HG03354 (cell line): ENCODE measurements around the gene BAHCC1.

Experiments used
- ATAC-seq: cut with Tn5 transposase; IDR thresholded peaks from one replicate; pipeline ENCODE4 v1.9.1; 2021; ENCODE audit warnings: mild to moderate bottlenecking; ENCODE audit not compliant: unreplicated experiment, poor library complexity, severe bottlenecking

BAHCC1 gene

DNA sequence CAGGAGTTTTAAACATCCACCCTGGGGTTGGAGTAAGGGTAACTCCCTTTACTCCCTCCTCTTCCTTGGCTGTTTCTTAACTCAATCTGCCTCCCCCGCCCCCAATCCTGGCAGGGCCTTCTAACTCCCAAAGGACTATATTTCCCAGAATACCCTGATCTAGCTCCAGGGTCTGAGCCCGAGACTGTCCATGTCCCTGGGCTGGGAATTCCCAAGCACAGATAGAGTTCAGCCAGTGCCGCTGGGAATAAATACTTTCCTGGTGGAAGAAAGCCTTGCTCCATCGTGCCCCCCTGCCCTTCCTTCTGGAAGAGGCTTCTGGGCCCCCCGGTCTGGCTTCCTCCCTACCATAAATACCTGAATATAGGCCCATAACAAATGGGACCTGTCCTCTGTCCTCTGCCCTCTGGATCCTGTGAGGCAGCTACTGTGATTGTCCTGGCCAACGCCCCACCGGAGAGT is 10.2 kb downstream of the BAHCC1 start:
- no peak for ATAC-seq

DNA sequence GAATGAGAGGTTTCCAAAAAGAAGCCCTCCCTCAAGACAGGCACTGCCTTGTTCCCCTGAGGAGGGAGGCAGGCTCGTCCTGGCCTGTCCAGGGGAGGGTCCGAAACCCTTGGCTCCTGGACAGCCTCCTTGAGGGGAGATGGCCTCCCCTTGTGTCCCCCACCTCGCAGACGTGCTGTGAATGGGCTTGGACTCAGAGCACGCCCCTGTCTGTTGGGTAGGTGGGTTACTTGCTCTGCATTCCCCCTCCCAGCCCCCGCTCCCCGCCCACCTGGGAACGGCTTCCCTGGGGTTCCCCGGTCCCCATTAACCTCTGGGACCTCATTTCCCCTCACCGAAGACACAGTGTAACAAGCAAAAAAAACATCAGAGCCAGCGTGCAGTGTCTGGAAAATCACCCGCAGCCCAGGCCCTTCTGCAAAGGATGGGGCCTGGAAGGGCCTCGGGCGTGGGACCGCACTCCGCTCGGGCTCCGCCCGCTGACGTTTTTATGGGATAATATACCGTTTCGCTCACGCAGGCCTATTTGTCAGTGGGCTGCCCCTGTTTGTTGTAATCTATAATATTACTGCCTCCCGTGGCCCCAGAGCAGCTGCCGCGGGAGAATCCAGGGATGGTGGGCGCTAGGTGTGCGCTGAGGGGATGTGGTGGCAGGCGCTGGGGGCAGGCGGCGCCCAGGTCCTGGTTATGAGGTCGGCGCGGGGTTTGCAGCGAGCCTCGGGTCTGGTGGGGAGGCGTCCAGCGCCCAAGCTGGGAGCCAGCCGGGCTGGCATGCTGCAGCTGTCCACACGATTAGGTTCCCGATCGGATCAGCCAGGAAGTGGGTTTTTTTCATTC is 11.1 kb downstream of the BAHCC1 start:
- no peak for ATAC-seq

DNA sequence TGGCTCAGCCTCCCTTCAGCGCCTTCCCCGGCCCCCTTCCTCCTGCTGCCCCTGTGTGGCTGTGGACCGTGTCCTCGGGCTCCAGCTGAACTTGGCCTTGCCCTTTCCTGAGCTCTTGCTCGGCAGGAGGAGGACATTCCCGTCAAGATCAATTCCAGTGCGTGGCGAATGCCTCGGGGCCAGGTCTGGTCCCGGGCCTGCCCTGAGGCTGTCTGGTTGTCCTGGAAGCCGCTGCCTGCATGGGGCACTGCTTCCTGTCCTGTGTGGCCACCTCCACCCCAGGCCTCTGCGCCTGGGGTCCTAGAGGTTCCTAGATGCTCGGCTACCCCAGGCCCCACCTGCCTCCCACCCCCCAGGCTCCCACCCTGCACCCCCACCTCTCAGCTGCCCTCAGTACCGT is 12.8 kb downstream of the BAHCC1 start:
- ATAC-seq: no peak

DNA sequence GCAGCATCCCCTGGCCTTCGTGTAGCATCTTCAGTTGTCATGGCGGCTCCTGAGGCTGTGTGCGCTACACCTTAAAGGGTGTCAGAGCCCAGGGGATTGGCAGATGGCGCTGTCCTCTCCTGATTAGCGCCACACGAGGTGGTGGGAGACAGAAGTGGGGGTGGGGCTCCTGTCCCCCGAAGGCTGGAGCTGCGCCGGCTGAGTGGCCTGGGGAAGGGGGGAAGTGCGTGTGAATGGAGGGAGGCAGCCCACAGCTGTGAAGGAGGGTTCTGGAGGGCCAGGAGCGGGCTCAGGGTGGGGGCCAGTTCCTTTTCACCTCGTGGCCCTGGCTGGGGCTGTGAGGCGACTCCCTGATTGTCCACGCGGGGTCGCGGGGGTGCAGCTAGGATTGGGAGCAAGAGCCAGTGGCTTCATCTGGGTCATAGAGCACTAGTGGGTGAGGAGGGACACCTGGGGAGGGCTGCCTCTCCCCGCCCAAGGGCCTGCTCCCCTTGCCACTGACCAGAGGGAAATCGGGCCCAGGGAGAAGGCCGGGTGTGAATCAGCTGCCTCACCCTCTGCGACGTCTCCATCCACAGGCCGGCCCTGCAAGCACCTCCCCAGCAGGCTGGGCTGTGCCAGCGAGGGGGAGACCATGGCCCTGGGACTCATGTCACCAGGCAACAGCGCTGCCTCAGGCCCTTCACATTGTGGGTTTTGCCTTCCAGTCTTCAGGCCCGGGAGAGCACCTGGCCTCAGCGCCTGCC is 14.1 kb downstream of the BAHCC1 start:
- ATAC-seq: no peak

DNA sequence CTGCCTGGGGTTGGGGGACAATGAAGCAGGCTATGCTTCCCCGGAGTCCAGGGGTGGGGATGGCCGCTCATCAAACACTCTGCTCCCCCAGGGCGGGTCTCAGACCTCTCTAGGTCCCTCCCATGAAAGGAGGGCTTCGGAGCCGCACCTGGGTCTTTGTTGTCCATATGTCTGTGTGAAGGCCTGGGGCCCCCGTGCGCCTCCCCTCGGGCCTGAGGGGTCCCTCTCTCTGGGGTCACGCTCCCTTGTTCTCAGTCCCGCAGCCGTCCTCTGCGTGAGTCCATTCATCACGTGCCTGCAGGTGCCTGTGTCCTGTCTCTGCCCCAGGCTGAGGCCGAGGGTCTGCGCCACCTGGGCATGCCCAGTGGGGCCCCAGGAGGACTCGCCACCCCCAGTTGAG is 15.6 kb downstream of the BAHCC1 start:
- ATAC-seq: no peak

DNA sequence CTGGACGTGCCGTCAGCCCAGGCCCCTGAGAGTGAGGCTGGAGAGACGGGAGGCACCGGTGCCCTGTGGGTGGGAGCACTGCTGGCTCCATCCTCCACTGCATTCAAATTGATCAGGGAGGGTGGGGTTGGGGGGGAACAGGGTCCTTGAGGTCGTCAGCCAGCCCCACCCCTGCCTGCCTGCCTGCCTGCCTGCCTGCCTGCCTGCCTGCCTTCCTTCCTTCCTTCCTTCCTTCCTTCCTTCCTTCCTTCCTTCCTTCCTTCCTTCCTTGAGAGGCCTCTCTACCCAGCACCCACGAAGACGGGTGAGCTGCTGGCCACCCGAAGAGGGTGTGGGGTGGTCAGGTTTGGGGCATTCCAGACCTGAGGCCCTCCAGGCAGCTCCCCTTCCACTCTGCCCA is 16.0 kb downstream of the BAHCC1 start:
- ATAC-seq: no peak

DNA sequence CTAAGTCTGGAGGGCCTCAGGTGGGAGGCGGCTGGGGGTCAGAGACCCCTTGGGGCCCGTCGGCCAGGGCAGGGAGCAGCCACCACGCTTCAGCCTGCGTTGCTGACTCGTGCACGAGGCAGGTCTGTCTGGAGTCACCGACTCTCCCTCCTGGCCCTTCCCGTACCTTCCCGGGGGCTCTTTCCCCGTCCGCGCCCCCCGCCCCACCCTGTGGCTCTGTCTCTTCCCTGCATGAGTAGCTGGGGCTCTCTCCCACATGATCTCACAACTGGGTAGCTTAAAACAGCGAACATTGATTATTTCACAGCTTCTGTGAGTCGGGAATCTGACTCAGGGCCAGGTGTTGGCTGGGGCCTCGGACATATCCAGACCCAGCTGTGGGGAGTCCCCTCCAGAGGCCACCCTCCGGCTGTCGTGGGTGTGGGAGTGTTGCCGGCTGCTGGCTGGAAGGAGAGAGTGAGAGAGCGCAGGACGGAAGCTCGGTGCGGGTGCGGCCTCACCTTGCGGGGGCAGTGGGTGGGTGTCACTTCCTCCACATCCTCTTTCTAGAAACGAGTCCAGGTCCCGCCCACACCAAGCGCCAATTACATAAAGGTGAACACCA is 17.3 kb downstream of the BAHCC1 start:
- ATAC-seq: no peak

DNA sequence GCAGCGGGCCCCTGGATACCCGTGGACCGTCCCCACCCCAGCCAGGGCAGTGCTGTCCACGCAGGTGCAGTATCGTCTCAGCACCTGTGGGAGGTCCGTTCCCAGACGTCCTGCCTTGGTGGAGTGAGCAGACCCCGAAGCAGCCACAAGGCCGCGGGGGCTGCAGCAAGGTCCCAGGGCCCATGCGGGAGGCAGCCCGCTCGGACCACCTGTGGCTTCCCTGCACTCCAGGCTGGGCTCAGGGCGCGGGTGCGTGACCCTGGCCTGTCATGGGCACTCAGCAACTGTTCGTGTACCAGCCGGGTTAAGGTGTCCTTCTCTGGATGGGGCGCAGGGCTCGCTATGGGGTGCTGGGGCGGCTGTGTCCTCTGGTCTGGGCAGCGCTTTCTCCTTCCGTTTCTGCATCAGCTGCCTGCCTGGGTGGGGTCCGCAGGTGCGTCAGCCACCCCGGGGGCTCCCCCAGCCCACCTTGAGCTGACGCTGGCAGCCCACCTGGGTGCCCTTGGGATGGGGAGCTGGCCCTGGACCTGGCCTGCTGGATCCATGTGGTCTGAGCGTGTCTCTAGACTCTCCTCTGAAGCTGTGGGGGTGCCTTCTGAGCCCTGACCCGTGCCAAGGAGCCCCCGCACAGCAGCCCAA is 18.4 kb downstream of the BAHCC1 start:
- ATAC-seq: no peak

DNA sequence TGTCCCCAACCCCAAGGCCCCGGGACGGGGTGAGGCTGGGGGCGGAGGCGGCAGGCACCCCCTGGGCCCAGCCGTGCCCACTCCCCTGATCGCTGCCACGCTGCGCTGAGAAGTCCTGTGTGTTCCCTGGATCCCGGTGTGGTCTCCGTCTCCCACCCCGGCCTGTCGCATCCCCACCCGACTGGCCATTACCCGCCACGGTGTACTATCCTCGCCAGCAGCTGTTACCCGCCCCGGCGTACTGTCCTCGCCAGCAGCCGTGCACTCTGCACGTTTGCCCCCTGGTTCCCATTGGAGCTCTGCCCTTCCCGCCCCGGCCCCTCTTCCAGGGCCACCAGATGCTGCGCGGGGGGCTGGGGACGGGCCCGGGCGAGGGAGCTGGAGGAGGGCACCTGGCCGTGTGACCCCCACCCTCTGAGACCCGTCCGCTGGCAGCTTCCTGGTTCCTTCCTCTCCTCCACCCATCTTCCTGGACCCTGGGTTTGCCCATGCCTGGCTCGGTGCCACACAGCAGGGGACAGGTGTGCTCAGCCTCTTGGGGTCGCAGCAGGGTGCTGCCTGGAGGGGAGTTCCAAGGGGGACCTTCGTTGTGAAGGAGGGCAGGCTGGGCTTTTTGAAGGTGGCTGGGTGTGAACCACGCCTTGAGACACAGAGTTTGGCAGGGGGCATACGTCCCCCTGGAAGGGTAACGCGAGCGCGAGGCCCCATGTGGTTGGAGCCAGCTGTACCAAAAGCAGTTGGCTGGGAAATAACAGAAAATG is 19.7 kb downstream of the BAHCC1 start:
- ATAC-seq: no peak

DNA sequence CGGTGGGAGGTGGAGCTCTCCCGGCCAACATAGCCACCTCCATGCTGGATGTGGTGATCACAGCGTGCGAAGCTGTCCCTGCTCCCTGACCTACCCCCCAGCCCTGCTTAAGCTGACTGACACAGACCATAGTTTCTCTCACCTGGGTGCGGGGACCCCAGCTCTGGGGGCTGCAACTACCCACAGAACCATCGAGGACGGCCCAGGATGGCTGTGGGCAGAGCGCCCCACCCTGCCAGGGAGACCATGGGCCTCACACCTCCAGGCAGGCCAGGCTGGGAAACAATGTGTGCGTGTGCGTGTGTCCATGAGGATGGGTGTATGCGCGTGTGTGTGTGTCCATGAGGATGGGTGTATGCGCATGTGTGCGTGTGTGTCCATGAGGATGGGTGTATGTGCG is 20.4 kb downstream of the BAHCC1 start:
- no peak for ATAC-seq

DNA sequence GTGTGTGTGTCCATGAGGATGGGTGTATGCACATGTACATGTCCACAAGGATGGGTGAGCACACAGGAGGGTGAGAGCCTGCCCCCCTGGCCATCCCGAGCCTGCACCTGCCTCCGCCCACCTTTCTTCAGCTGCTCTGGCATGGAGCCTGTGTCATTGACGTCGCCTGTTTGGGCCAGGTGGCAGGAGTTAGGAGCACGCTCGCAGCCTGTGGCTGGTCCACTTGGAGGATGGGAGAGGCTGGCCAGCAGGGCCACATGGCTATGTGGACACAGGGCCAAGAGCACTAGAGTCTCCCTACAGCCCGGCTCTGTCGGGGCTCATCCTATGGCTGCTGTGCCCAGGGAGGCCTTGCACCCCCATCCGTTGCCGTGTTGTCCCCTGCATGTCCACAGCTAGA is 21.4 kb downstream of the BAHCC1 start:
- ATAC-seq: no peak

DNA sequence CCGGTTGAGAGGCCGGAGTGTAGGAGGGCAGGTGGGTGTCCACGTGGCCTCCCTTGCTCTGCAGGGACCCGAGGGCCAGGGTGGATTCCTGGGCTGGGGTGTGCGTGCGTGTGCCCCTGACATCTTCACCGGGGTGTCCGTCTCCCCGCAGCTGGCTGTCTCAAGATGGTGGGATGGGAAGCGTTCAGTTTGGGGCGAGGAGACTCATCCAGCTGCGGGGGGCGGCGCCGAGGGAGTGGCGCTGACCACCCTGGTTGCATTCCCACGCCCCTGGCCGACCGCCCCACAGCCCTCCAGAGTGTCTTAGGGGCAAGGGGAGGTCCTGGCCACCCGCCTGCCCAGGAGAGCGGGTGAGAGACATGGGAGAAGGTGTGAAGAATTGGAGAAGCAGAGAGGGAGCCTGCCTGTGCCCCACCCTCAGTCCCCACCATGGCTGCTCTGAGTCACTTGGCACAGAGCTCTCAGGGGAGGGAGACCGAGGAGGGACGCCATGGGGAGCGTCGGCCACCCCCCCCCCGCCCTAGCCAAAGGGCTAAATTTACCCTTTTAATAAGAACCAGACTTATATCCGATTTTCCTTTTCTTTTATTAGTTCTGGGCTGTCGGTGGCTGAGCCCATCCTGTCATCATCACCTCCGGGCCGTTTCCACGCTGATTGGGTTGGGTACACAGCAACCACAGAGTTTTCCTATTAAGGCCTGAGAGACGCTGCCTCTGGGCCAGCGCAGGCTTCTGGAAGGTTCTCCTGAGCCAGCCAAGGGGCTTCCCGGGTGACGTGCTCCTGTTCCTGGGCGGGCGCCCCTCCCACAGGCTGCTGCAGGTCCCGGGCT is 22.0 kb downstream of the BAHCC1 start:
- no peak for ATAC-seq

DNA sequence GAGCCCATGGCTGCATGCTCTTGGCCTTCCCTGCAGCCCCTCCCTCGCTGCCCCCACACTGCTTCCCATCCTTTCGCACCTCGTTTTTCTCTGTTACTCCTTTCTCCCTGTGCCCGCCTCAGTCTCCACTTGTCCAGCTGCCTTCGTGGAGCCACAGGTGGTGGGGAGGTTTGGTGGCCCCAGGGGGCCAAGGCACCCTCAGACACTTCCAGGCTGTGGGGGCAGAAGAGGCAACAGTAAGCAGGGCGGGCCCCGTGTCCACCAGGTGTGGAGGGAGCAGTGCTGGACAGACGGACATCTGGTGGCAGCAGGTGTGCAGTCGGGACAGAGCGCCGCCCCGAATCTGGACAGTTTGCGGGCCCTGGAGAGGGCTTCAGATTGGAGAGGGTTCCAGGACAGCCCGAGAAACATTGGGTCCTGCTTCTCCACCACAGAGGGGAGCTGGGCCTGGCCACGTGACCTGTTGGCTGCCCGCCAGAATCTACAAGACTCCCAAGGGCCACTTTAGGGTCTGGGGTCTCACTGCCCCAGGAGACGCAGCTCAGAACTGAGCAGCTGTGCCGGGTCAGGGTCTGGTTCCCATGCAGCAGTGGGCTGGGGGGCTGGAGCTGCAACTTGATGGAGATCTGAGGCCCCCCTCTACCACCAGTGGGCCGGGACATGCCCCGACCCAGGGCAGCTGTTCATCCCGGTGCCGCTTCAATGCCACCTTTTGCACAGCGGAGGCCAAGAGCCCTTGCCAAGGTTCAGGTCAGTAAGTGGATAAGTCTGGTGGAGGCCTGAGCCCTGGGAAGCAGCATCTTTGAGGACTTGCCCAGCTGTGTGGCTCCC is 22.8 kb downstream of the BAHCC1 start:
- no peak for ATAC-seq

DNA sequence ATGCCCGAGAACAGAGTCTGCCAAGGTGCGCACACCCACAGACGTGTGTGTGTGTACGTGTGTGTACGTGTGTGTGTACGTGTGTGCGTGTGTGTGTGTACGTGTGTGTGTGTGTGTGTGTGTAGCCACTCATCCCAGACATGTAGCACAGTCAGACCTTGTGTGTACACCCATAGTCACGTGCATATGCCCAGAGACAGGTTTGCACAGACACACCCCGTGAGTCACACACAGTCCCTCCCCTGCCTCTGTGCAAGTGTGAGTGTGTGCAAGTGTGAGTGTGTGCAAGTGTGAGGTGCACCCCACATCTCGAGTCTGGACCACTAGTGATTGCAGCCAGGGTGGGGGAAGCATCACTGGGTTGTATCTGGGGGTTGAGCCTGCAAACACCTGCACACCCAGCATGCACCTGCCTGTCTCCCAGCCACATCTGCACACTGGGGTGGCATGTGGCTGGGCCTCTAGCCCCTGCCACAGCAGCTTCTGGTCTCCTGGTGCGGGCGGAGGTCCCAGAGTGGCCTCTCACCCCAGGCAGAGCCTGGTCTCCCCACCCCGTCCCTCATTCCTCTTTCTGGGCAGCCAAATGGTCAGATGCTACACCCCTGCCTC is 23.6 kb downstream of the BAHCC1 start:
- no peak for ATAC-seq

DNA sequence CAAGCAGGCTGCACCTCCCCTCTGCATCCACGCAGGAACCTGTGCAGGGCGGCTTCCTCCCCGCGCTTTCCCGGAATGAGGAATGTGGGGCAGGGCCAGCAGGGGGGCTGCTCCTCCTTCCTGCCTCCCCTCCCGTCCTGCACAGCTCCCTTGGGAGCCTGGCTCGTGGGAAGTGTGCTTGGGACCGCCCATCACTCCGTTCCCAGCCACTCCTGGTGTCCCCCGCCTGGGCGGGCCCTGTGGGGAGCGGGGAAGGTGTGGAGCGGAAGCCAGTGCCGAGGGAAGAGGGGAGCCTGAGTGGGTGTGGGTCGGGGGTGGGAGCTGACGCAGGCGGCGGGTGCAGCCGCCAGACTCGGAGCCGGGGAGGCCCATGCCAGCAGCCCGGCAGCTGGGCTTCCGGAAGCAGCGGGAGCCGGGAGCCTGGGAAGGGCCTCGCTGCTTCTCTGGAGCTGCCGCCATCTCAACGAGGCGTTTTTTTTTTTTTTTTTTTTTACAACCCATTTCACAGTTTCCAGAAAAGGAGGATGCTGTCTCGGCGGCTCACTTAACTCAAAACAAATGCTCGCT is 24.1 kb downstream of the BAHCC1 start:
- no peak for ATAC-seq

DNA sequence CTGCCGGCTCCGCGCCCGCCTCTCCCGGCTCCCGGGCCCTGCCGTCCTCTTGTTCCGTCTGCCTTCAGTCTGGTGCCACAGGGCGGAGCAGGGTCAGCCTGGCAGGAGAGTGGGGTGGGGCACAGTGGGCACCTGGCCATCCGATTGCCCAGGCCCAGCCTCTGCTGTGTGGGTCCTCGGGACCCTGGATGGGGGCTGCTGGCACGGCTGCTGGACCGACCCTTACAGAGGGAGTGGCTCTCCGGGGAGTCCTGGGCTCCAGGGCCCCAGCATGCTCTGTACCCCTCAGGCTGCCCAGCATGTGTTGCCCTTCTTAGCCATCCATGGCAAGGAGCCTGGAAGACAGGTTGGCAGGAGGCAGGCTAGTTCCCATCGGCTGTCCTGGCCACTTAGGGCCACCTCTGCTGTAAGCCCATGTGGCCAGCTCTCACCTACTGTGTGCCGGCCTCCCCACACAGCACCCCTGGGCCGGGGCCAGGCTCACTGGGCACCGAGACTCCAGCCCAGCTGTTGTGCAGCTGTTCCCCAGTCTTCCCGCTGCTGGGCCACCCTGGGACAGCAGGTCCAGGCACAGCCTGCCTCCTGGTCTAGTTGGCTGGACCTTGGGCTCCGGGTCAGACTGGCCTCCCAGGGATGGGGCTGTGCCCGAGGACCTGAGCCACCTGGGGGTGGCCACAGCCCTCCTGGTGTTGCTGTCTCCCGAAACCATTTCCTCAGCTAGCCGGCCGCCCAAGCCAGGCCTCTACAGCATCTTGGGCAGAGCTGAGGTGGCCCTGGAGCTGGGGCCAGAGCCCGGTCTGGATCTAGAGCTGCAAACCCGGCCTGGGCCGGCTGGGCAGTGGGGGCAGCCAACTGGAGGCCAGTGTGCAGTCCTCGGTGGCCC is 24.9 kb downstream of the BAHCC1 start:
- no peak for ATAC-seq
